PC-9 (cell line): ENCODE data around the gene RAB19. TPM values are rescaled to one million over a fixed set of nuclear protein-coding genes. Genes with fewer than 3 reads are reported as not detected.

ENCODE experiments used
- BruUV-seq: library from RNA; stranded (reverse); fragments of 400-500 nt; replicated peaks from 2 replicates; lab custom pipeline; 2021; lab: Mats Ljungman, UMichigan
- CTCF ChIA-PET: fragments of 300-600 bp; sonication (Branson Sonifier 250); formaldehyde crosslinking; loops from one replicate; lab custom pipeline; 2022; ENCODE audit warnings: antibody characterized with exemption; lab: Charles Lee
- POLR2A ChIA-PET: fragments of 300-600 bp; sonication (Branson Sonifier 250); formaldehyde crosslinking; loops from one replicate; lab custom pipeline; 2022; ENCODE audit warnings: antibody characterized with exemption; ENCODE audit not compliant: unreplicated experiment; lab: Charles Lee
- DNase-seq, 2 experiments: peaks; one replicate each; pipeline versions ENCODE4 v3.0.0 to v3.0.0-alpha.2; 2015 to 2022; ENCODE audit warnings: mixed read lengths in 1 of 2
- H2AFZ ChIP-seq: fragments of 200-600 bp; sonication (generic); 2 replicates; pipeline ENCODE4 v1.8.1; 2017; ENCODE audit warnings: antibody characterized with exemption
- H3F3A ChIP-seq: fragments of 200-600 bp; sonication (generic); 2 replicates; pipeline ENCODE4 v1.8.1; 2017; ENCODE audit warnings: antibody characterized with exemption, mild to moderate bottlenecking, low read depth; ENCODE audit not compliant: insufficient read depth
- H3K27ac ChIP-seq: fragments of 200-600 bp; sonication (generic); 2 replicates; pipeline ENCODE4 v1.6.1; 2016; ENCODE audit warnings: mixed run types
- H3K27me3 ChIP-seq: fragments of 200-600 bp; sonication (generic); 2 replicates; pipeline ENCODE4 v1.6.1; 2016; ENCODE audit warnings: low read depth, mixed run types; ENCODE audit not compliant: insufficient read depth
- H3K36me3 ChIP-seq: fragments of 200-600 bp; sonication (generic); 2 replicates; pipeline ENCODE4 v1.6.1; 2016; ENCODE audit warnings: low read depth, mixed run types
- H3K4me1 ChIP-seq: fragments of 200-600 bp; sonication (generic); replicated peaks from 2 replicates; pipeline ENCODE4 v1.6.1; 2016; ENCODE audit warnings: mixed run types; ENCODE audit not compliant: insufficient read depth
- H3K4me2 ChIP-seq: fragments of 200-600 bp; sonication (generic); 2 replicates; pipeline ENCODE4 v1.6.1; 2017; ENCODE audit warnings: mixed run types
- H3K4me3 ChIP-seq: fragments of 200-600 bp; sonication (generic); 2 replicates; pipeline ENCODE4 v1.6.1; 2016; ENCODE audit warnings: mixed run types
- H3K79me2 ChIP-seq: fragments of 200-600 bp; sonication (generic); 2 replicates; pipeline ENCODE4 v1.6.1; 2017; ENCODE audit warnings: low read depth, mixed run types
- H3K9me2 ChIP-seq: fragments of 200-600 bp; sonication (generic); 2 replicates; pipeline ENCODE4 v1.8.1; 2017; ENCODE audit warnings: mild to moderate bottlenecking; ENCODE audit not compliant: insufficient read depth
- H3K9me3 ChIP-seq: fragments of 200-600 bp; sonication (generic); 2 replicates; pipeline ENCODE4 v1.8.1; 2016; ENCODE audit warnings: low read depth; ENCODE audit not compliant: insufficient read depth
- H4K20me1 ChIP-seq: fragments of 200-600 bp; sonication (generic); 2 replicates; pipeline ENCODE4 v1.8.1; 2017; ENCODE audit not compliant: insufficient read depth
- EZH2 ChIP-seq: fragments of 200-600 bp; sonication (generic); IDR thresholded peaks from 2 replicates; pipeline ENCODE4 v1.8.0; 2017; ENCODE audit warnings: antibody characterized with exemption, low read depth
- intact Hi-C: fragments of 100-400 bp; cut with micrococcal nuclease; formaldehyde crosslinking; loops from one replicate; pipeline ENCODE4 v1.10.0; 2022; ENCODE audit not compliant: unreplicated experiment
- total RNA-seq: library from RNA; stranded (reverse); gene quantifications from 2 replicates; pipeline ENCODE4 v1.2.3, GENCODE V29; 2021
- TF ChIP-seq, protein P1 (sequence below): fragments of 200-600 bp; sonication (generic); conservative IDR thresholded peaks from 2 replicates; pipeline ENCODE4 v1.6.1; 2017; ENCODE audit warnings: mixed run types, antibody characterized with exemption, mild to moderate bottlenecking, moderate library complexity

RAB19 gene
- total RNA-seq, 1 experiment from 2014 or later = 9.1 TPM

DNA sequence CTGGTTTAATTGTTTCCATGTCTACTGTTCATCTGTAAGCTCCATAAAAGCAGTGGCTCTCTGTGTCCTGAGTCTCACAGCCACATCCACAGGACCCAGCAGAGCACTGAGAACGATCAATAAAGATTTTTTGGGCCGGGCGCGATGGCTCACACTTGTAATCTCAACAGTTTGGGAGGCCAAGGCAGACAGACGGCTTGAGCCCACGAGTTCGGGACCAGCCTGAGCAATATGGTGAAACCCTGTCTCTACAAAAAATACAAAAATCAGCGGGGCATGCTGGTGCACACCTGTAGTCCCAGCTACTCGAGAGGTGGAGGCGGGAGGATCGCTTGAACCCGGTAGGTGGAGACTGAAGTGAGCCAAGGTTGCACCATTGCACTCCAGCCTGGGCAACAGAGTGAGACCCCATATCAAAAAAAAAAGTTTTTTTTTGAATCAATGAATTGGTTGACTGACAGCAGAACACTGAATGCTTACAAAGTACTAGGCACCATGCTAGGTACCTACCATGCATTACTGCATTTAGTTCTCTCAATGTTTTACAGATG lies 10.0 kb upstream of the RAB19 start:
- ChIA-PET POLR2A (no interaction called here), CTCF (no interaction called here)

DNA sequence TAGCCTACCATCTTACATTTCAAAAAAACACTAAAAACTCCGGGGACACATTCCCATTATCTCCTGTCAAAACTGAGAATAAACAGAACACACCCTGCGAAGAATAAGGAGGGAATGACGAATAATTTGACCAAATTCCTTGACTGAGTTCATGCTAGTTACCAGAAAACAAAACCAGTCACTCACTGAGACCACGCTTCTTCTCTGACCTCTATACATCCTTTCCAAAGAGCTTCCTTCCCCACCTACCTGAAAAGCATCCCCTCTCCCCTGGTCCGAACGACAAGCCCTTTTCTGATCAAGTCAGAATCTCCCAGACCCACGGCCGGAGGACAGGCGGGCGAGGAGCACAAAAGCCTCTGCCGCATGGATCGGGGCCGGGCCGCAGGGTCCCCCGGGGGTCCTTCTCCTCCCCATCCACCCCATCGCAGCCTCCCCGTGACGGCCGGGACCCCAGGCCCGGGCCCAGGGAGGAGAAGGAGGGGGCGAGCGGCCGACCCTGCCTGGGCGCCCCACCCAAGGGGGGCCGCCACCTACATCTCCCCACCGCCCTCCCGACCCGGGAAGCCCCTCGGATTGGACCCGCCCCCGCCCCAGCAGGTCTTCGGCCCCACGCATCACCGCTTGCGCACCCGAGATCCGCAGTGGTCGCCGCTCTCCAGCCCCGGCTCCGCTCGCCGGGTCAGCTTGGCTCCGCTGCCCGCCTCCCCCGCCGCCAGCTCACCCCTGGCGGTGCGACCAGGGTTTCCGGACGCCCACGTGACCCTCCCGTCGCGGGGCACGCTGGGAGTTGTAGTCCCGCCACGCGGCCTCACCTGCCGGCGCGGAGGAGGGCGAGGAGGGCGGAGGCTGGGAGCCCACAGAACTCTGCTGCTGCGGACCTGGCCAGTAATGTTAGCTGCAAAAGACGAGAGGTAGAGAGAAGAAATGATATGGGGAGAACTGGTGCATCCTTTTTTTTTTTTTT lies 5.8 kb upstream of the RAB19 start, which contains the start of gene SLC37A3:
TSS of gene SLC37A3 (minus strand) at position 747 of the 967 bp plus-strand sequence. CDS start 16,004 bp downstream, outside the sequence.
- Histone ChIP-seq H3K4me2 (peak within 1 kb of the TSS; percentile 82), H3K27ac (0 out of 2 replicates have a peak within 1 kb of the TSS, but pooled peaks have one; percentile 7), H3K9me2 (no peaks in the 10 kb centered on the region), H4K20me1 (peaks cover 14% of the 10 kb centered on the region), H3K4me3 (peak within 1 kb of the TSS; percentile 90), H2AFZ (peak within 1 kb of the TSS; percentile 93), H3K79me2 (peaks cover 50% of the 10 kb centered on the region), H3K27me3 (no peaks in the 10 kb centered on the region), H3K9me3 (no peaks in the 10 kb centered on the region), H3F3A (peaks cover 22% of the 10 kb centered on the region), H3K36me3 (no peaks in the 10 kb centered on the region), H3K4me1 (peaks cover 31% of the 10 kb centered on the region)
- ChIA-PET POLR2A (interaction anchor here (0.6 kb wide), 1 partner anchor 484 kb away, joined by 6 read pairs; no protein-coding TSS in a partner anchor), CTCF (interaction anchor here (0.6 kb wide), 1 partner anchor 41 kb away, joined by 3 read pairs; no protein-coding TSS in a partner anchor)
- BruUV-seq = TSS peak; percentile 26
- TF ChIP-seq, protein P1, sequence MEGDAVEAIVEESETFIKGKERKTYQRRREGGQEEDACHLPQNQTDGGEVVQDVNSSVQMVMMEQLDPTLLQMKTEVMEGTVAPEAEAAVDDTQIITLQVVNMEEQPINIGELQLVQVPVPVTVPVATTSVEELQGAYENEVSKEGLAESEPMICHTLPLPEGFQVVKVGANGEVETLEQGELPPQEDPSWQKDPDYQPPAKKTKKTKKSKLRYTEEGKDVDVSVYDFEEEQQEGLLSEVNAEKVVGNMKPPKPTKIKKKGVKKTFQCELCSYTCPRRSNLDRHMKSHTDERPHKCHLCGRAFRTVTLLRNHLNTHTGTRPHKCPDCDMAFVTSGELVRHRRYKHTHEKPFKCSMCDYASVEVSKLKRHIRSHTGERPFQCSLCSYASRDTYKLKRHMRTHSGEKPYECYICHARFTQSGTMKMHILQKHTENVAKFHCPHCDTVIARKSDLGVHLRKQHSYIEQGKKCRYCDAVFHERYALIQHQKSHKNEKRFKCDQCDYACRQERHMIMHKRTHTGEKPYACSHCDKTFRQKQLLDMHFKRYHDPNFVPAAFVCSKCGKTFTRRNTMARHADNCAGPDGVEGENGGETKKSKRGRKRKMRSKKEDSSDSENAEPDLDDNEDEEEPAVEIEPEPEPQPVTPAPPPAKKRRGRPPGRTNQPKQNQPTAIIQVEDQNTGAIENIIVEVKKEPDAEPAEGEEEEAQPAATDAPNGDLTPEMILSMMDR = no peak
- TF ChIP-seq EZH2 = no peak
- DNase-seq = peak; percentile 75 to 92
- intact Hi-C loops = no loop called here

More for the DNA sequence above, 10.0 kb upstream of the RAB19 start:
- TF ChIP-seq, protein P1 = no peak
- no peak for TF ChIP-seq EZH2
- H3K27me3 ChIP-seq = no peaks in the 10 kb centered on the region
- BruUV-seq = no TSS peak
- intact Hi-C loops = no loop called here
- DNase-seq = no peak
- peaks cover 71% of the 10 kb centered on the region for H3K79me2 ChIP-seq
- H4K20me1 ChIP-seq = peaks cover 36% of the 10 kb centered on the region
- H3K4me2 ChIP-seq = no peak overlapping the region
- peaks cover 19% of the 10 kb centered on the region for H3K4me1 ChIP-seq
- no peaks in the 10 kb centered on the region for H3K9me2 ChIP-seq
- H3F3A ChIP-seq = peaks cover 11% of the 10 kb centered on the region; the same call in 1 of the 2 replicates
- H2AFZ ChIP-seq = no peak overlapping the region
- H3K27ac ChIP-seq = no peak overlapping the region
- H3K9me3 ChIP-seq = no peaks in the 10 kb centered on the region
- H3K36me3 ChIP-seq = no peaks in the 10 kb centered on the region
- no peak overlapping the region for H3K4me3 ChIP-seq

DNA sequence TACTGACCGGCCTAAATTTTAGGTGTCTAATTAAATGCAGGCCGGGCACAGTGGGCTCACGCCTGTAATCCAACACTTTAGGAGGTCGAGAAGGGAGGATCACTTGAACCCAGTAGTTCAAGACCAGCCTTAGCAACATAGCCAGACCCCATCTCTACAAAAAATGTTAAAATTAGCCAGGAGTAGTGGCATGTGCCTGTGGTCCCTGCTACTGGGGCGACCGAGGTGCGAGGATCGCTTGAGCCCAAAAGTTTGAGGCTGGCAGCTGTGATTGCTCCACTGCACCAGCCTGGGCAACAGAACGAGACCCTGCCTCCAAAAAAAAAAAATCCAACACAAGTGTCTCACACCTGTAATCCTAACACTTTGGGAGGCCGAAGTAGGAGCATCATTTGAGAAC lies 5.0 kb upstream of the RAB19 start:
- no peak for DNase-seq
- H3K27me3 ChIP-seq = no peaks in the 10 kb centered on the region
- no peaks in the 10 kb centered on the region for H3K36me3 ChIP-seq
- no peak overlapping the region for H3K27ac ChIP-seq
- CTCF ChIA-PET = no interaction called here
- H2AFZ ChIP-seq = no peak overlapping the region
- H3F3A ChIP-seq = peaks cover 22% of the 10 kb centered on the region
- POLR2A ChIA-PET = interaction anchor here (0.6 kb wide), 1 partner anchor 485 kb away, joined by 6 read pairs; no protein-coding TSS in a partner anchor
- intact Hi-C loops = no loop called here
- H3K9me3 ChIP-seq = no peaks in the 10 kb centered on the region
- BruUV-seq = no TSS peak
- H3K9me2 ChIP-seq = no peaks in the 10 kb centered on the region
- TF ChIP-seq, protein P1 = no peak
- TF ChIP-seq EZH2 = no peak
- H3K79me2 ChIP-seq = peaks cover 43% of the 10 kb centered on the region
- H3K4me2 ChIP-seq = peak overlapping the region; percentile 82
- H3K4me1 ChIP-seq = peaks cover 36% of the 10 kb centered on the region
- H3K4me3 ChIP-seq = peak overlapping the region; percentile 90; the same call in 1 of the 2 replicates
- H4K20me1 ChIP-seq = peaks cover 8% of the 10 kb centered on the region
